ENCODE measurements around the gene PTCD2. TPM values are rescaled to one million over a fixed set of nuclear protein-coding genes. Genes with fewer than 3 reads are reported as not detected.

The PTCD2 gene
- total RNA-seq, 1 donor from 2014 or later: 6.5 TPM

DNA sequence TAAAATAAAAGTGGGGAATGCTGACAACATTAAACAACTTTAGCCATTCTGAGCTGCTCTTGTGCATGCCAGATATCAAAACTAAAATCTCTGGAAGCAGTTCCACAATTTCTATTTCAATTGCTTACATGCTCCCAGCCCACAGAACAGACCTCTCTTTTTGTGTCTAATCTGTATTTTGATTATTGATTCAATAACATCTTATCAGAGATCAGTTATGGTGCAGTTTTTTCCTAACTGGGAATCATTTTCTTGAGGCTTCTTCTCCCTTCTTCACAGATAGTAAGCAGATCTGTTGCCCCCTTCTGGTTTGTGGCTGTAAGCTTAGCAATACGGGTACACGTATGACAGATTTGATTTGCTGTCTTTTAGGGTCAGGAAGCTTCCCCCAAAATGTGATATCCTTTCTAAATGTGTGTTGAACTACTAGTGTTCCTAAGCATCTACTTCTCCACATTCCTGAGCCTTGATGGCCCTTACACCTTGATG is 39.5 kb upstream of the PTCD2 start:
- no peaks in the 10 kb centered on the region for H3K27me3 ChIP-seq
- intact Hi-C loops (cut with DNase I): no loop called here
- no peak overlapping the region for H3K27ac ChIP-seq
- no peak for ATAC-seq
- DNase-seq: no peak
- H3K4me3 ChIP-seq: no peak overlapping the region
- H3K36me3 ChIP-seq: no peaks in the 10 kb centered on the region
- peaks cover 14% of the 10 kb centered on the region for H3K4me1 ChIP-seq
- no peaks in the 10 kb centered on the region for H3K9me3 ChIP-seq
- peak; percentile 42 for TF ChIP-seq CTCF (IDR thresholded peaks at IDR 0.05)

GRCh38 chr5:72281430-72281763 is 38.8 kb upstream of the PTCD2 start:
- DNase-seq (no peak), ATAC-seq (no peak)
- intact Hi-C loops (cut with DNase I): no loop called here
- TF ChIP-seq CTCF (IDR thresholded peaks at IDR 0.05): no peak
- H3K27ac ChIP-seq: no peak overlapping the region
- H3K4me1 ChIP-seq: peaks cover 14% of the 10 kb centered on the region
- no peaks in the 10 kb centered on the region for H3K27me3 ChIP-seq
- H3K4me3 ChIP-seq: no peak overlapping the region
- no peaks in the 10 kb centered on the region for H3K36me3 ChIP-seq
- H3K9me3 ChIP-seq: no peaks in the 10 kb centered on the region

DNA sequence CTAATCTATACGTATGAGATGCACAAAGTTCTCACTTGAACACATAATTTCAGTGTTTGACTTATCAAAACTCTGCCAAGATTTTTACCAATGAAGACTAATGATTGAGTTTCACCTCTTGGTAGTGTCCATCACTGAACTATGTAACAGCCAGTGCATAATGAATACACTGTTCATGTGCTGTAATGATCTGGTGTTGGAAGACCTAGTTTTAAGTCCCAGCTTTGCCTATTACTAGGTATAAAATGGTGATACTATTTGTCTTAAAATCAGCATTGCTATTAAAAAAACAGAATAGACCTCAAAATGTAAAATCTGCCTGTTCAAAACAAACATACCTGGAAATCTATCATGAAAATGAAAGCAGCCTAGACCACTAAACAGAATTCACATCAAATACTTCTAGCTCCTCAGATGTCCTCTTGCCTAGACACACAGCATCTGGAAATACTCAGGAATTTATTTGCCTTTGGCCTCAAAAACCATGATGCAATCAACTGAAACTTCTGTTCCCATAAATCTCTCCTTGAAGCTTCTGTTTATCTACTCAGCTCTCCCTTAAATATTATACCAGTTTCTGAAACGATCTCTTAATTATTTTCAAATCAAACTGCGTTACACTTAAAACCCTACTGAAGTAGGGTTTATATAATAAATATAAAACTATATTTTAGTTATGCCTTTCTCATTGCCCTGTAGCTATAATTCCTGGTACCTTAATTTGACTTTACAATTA is 38.2 kb upstream of the PTCD2 start:
- TF ChIP-seq CTCF (IDR thresholded peaks at IDR 0.05): no peak
- Histone ChIP-seq H3K4me1 (peaks cover 14% of the 10 kb centered on the region), H3K4me3 (no peak overlapping the region), H3K27me3 (no peaks in the 10 kb centered on the region), H3K36me3 (no peaks in the 10 kb centered on the region), H3K9me3 (no peaks in the 10 kb centered on the region), H3K27ac (peak overlapping the region; percentile 48)
- intact Hi-C loops (cut with DNase I): no loop called here
- ATAC-seq (no peak), DNase-seq (no peak)

DNA sequence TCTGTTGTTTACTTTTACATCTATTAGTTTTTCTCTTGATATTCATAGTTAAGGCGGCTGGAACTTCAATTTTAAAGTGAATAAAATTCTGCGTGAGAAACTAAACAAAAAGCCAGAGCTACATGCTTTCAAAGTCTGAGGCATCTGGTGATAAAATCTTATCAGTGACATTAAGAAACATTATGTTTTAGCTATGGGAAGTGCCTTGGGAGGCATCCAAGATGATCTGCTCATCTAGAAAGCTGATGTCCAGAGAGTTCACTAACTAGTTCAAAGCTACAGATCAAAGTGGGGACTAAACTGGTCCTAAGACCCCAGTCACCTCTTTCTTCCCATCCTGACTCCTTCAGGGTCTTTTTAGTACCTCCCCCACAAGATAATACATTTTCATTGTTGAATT is 37.3 kb upstream of the PTCD2 start:
- DNase-seq: no peak
- intact Hi-C loops (cut with DNase I): no loop called here
- H3K9me3 ChIP-seq: no peaks in the 10 kb centered on the region

DNA sequence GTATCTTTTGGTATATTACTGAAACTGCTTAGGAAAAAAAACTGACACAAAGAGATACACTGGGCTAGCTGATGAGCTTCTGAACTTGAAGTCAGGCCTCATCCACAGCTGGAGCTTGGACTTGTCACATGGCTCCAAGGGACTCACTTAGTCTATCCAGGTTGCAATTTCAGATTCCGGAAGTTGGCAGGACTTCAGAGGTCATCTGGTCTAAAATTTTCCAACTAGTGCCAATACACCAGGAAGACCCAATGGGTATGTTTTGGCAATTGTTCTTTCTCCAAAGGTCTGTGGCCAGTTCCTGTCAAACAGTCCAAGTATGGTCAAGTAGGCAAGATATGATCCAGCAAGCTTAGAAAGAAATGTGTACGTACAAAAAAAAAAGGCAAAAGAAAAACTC is 36.8 kb upstream of the PTCD2 start:
- no peaks in the 10 kb centered on the region for H3K9me3 ChIP-seq
- DNase-seq: no peak
- intact Hi-C loops (cut with DNase I): no loop called here
- no peaks in the 10 kb centered on the region for H3K27me3 ChIP-seq
- TF ChIP-seq CTCF (IDR thresholded peaks at IDR 0.05): no peak
- peaks cover 14% of the 10 kb centered on the region for H3K4me1 ChIP-seq
- H3K36me3 ChIP-seq: peaks cover 12% of the 10 kb centered on the region
- no peak for ATAC-seq
- peak overlapping the region; percentile 48 for H3K27ac ChIP-seq
- no peak overlapping the region for H3K4me3 ChIP-seq

More for the DNA sequence above, 37.3 kb upstream of the PTCD2 start:
- ATAC-seq: no peak
- peak overlapping the region; percentile 48 for H3K27ac ChIP-seq
- no peaks in the 10 kb centered on the region for H3K27me3 ChIP-seq
- H3K4me1 ChIP-seq: peaks cover 14% of the 10 kb centered on the region
- peaks cover 7% of the 10 kb centered on the region for H3K36me3 ChIP-seq
- no peak overlapping the region for H3K4me3 ChIP-seq
- no peak for TF ChIP-seq CTCF (IDR thresholded peaks at IDR 0.05)
